H9 (cell line): Measurements from ENCODE around the gene RBKS. TPM values are rescaled to one million over a fixed set of nuclear protein-coding genes. Genes with fewer than 3 reads are reported as not detected.

Experiments
- DNase-seq: peaks from one replicate; pipeline ENCODE4 v3.0.0-alpha.2; 2017
- H2AFZ ChIP-seq: one replicate; pipeline ENCODE4 v1.6.1; 2013; ENCODE audit warnings: mild to moderate bottlenecking, low read length, control low read depth, moderate library complexity
- H2AK5ac ChIP-seq: 2 replicates; pipeline ENCODE4 v1.6.1; 2013; ENCODE audit warnings: low read length, control low read depth, mixed read lengths; ENCODE audit not compliant: insufficient read length
- H2BK120ac ChIP-seq: one replicate; pipeline ENCODE4 v1.6.1; 2013; ENCODE audit warnings: low read depth, mild to moderate bottlenecking, low read length, control low read depth, inconsistent platforms; ENCODE audit not compliant: poor library complexity, severe bottlenecking
- H2BK12ac ChIP-seq: 2 replicates; pipeline ENCODE4 v1.6.1; 2013; ENCODE audit warnings: low read length, control low read depth, mixed read lengths, low read depth; ENCODE audit not compliant: insufficient read length
- H2BK15ac ChIP-seq: 2 replicates; pipeline ENCODE4 v1.6.1; 2013; ENCODE audit warnings: low read depth, low read length, control low read depth
- H2BK20ac ChIP-seq: one replicate; pipeline ENCODE4 v1.6.1; 2013; ENCODE audit warnings: low read depth, mild to moderate bottlenecking, low read length, control low read depth, inconsistent platforms; ENCODE audit not compliant: poor library complexity, severe bottlenecking
- H2BK5ac ChIP-seq: 2 replicates; pipeline ENCODE4 v1.6.1; 2013; ENCODE audit warnings: low read length, control low read depth, mixed read lengths; ENCODE audit not compliant: insufficient read length
- H3K14ac ChIP-seq: 2 replicates; pipeline ENCODE4 v1.6.1; 2013; ENCODE audit warnings: low read length, control low read depth; ENCODE audit not compliant: insufficient read depth
- H3K18ac ChIP-seq: 2 replicates; pipeline ENCODE4 v1.6.1; 2013; ENCODE audit warnings: low read depth, mild to moderate bottlenecking, mixed read lengths, low read length, control low read depth; ENCODE audit not compliant: insufficient read length
- H3K23ac ChIP-seq: 2 replicates; pipeline ENCODE4 v1.6.1; 2013; ENCODE audit warnings: low read length, control low read depth, mixed read lengths, low read depth; ENCODE audit not compliant: insufficient read length
- H3K23me2 ChIP-seq: 2 replicates; pipeline ENCODE4 v1.6.1; 2013; ENCODE audit warnings: low read depth, mild to moderate bottlenecking, mixed read lengths, low read length, control low read depth; ENCODE audit not compliant: insufficient read length, poor library complexity, severe bottlenecking
- H3K27ac ChIP-seq: 2 replicates; pipeline ENCODE4 v1.5.1; 2013; ENCODE audit warnings: low read length, control low read depth, mixed read lengths, low read depth; ENCODE audit not compliant: insufficient read length
- H3K27me3 ChIP-seq: 2 replicates; pipeline ENCODE4 v1.6.1; 2013; ENCODE audit warnings: low read length, control low read depth, inconsistent platforms; ENCODE audit not compliant: insufficient read depth
- H3K4ac ChIP-seq: 2 replicates; pipeline ENCODE4 v1.6.1; 2013; ENCODE audit warnings: low read depth, mild to moderate bottlenecking, control low read depth, inconsistent platforms, low read length, moderate library complexity
- H3K4me1 ChIP-seq: 2 replicates; pipeline ENCODE4 v1.6.1; 2013; ENCODE audit warnings: low read length, control low read depth, inconsistent platforms; ENCODE audit not compliant: insufficient read depth
- H3K4me2 ChIP-seq: 2 replicates; pipeline ENCODE4 v1.6.1; 2013; ENCODE audit warnings: low read length, control low read depth, mixed read lengths; ENCODE audit not compliant: insufficient read length, insufficient read depth
- H3K56ac ChIP-seq: 2 replicates; pipeline ENCODE4 v1.6.1; 2013; ENCODE audit warnings: low read depth, mild to moderate bottlenecking, mixed read lengths, low read length, control low read depth; ENCODE audit not compliant: insufficient read length
- H3K79me1 ChIP-seq: 2 replicates; pipeline ENCODE4 v1.6.1; 2013; ENCODE audit warnings: low read depth, mild to moderate bottlenecking, moderate library complexity, low read length, control low read depth, inconsistent platforms; ENCODE audit not compliant: insufficient read depth, poor library complexity, severe bottlenecking
- H3K79me2 ChIP-seq: 2 replicates; pipeline ENCODE4 v1.6.1; 2013; ENCODE audit warnings: low read length, control low read depth, inconsistent platforms; ENCODE audit not compliant: insufficient read depth
- H3K9ac ChIP-seq: 2 replicates; pipeline ENCODE4 v1.6.1; 2013; ENCODE audit warnings: low read length, control low read depth, mixed read lengths; ENCODE audit not compliant: insufficient read length; ENCODE audit errors: extremely low read depth
- H3K9me3 ChIP-seq: one replicate; pipeline ENCODE4 v1.6.1; 2013; ENCODE audit warnings: low read depth, low read length, inconsistent platforms; ENCODE audit not compliant: control insufficient read depth
- H3T11ph ChIP-seq: one replicate; pipeline ENCODE4 v1.6.1; 2013; ENCODE audit warnings: mild to moderate bottlenecking, low read length, control low read depth, inconsistent platforms
- H4K20me1 ChIP-seq: one replicate; pipeline ENCODE4 v1.6.1; 2013; ENCODE audit not compliant: control insufficient read depth, insufficient read length, insufficient read depth
- H4K5ac ChIP-seq: 2 replicates; pipeline ENCODE4 v1.6.1; 2013; ENCODE audit warnings: low read depth, mild to moderate bottlenecking, mixed read lengths, low read length, control low read depth; ENCODE audit not compliant: insufficient read length
- H4K8ac ChIP-seq: replicated peaks from 2 replicates; pipeline ENCODE4 v1.6.1; 2013; ENCODE audit warnings: low read length, control low read depth, mixed read lengths, low read depth; ENCODE audit not compliant: insufficient read length
- H4K91ac ChIP-seq: 2 replicates; pipeline ENCODE4 v1.6.1; 2013; ENCODE audit warnings: low read depth, mild to moderate bottlenecking, moderate library complexity, mixed read lengths, low read length, control low read depth; ENCODE audit not compliant: insufficient read length
- H3K27ac Mint-ChIP-seq, 3 experiments: 2 replicates in 2 of 3; 3 replicates in 1 of 3; pipeline ENCODE4 v1.8.0; 2020 to 2021; ENCODE audit warnings: mixed read lengths in 3 of 3, mild to moderate bottlenecking in 1 of 3, moderate library complexity in 1 of 3
- H3K27me3 Mint-ChIP-seq: 2 replicates; pipeline ENCODE4 v1.8.0; 2021; ENCODE audit warnings: low read depth, mild to moderate bottlenecking, moderate library complexity, mixed read lengths
- H3K36me3 Mint-ChIP-seq, 3 experiments: 2 replicates in 2 of 3; 3 replicates in 1 of 3; pipeline ENCODE4 v1.8.0; 2020 to 2021; ENCODE audit warnings: low read depth in 3 of 3, mixed read lengths in 3 of 3; ENCODE audit not compliant: insufficient read depth in 1 of 3
- H3K4me1 Mint-ChIP-seq, 2 experiments: 2 replicates each; pipeline ENCODE4 v1.8.0; 2020; ENCODE audit warnings: mixed read lengths in 2 of 2
- H3K4me3 Mint-ChIP-seq, 2 experiments: 2 replicates in 1 of 2; 3 replicates in 1 of 2; pipeline ENCODE4 v1.8.0; 2020 to 2021; ENCODE audit warnings: mild to moderate bottlenecking in 2 of 2, mixed read lengths in 2 of 2, moderate library complexity in 1 of 2
- H3K9me3 Mint-ChIP-seq, 2 experiments: 2 replicates in 1 of 2; 3 replicates in 1 of 2; pipeline ENCODE4 v1.8.0; 2020; ENCODE audit warnings: mild to moderate bottlenecking in 2 of 2, mixed read lengths in 2 of 2, moderate library complexity in 1 of 2
- CTCF ChIP-seq: fragments of 200-600 bp; sonication (generic); conservative IDR thresholded peaks from 3 replicates; pipeline ENCODE4 v1.8.0; 2021; ENCODE audit warnings: antibody characterized with exemption, mild to moderate bottlenecking
- WGBS: extraction: QIAGEN DNeasy Blood & Tissue Kit; methylation state at CpG from one replicate; pipeline ENCODE4 v1.1.7; 2013; ENCODE audit warnings: missing lambda C conversion rate, low lambda C conversion rate, mixed read lengths; ENCODE audit not compliant: insufficient read length; ENCODE audit errors: extremely low coverage; 5-methylcytosine and 5-hydroxymethylcytosine counted together
- total RNA-seq: library from RNA; stranded (reverse); gene quantifications from 2 replicates; pipeline ENCODE4 v1.2.1, GENCODE V29; 2021

The RBKS gene
- total RNA-seq, 1 experiment from 2014 or later: 2.3 TPM

GRCh38 chr2:27875089-27875881 lies 14.9 kb downstream of the RBKS start:
- H3K79me2 ChIP-seq: no peaks in the 10 kb centered on the region
- Mint-ChIP-seq H3K36me3 (no peaks in the 10 kb centered on the region), H3K27me3 (peaks cover 5% of the 10 kb centered on the region), H3K4me3 (no peak overlapping the region), H3K4me1 (no peaks in the 10 kb centered on the region), H3K9me3 (peaks cover 3 to 5% of the 10 kb centered on the region in 2 experiments; a peak in 4 of 5 replicates), H3K27ac (no peak overlapping the region)
- H3K14ac ChIP-seq: no peak overlapping the region
- no peaks in the 10 kb centered on the region for H3K27me3 ChIP-seq
- no CpG with 5 or more reads among the region's 9 CpGs for WGBS
- no peak for TF ChIP-seq CTCF
- H3T11ph ChIP-seq: no peak overlapping the region
- H3K56ac ChIP-seq: no peak overlapping the region
- H4K20me1 ChIP-seq: no peaks in the 10 kb centered on the region
- H3K79me1 ChIP-seq: no peaks in the 10 kb centered on the region
- H3K4ac ChIP-seq: no peak overlapping the region
- no peaks in the 10 kb centered on the region for H3K23me2 ChIP-seq
- H4K5ac ChIP-seq: no peak overlapping the region
- H3K4me2 ChIP-seq: no peak overlapping the region
- H4K8ac ChIP-seq: no peak overlapping the region
- no peak overlapping the region for H2AFZ ChIP-seq
- no peak overlapping the region for H3K9ac ChIP-seq
- H3K27ac ChIP-seq: no peak overlapping the region
- no peak overlapping the region for H3K23ac ChIP-seq
- no peak overlapping the region for H4K91ac ChIP-seq
- H3K9me3 ChIP-seq: no peaks in the 10 kb centered on the region
- no peak overlapping the region for H2BK12ac ChIP-seq
- H3K4me1 ChIP-seq: no peaks in the 10 kb centered on the region
- H2BK20ac ChIP-seq: no peak overlapping the region
- H2BK15ac ChIP-seq: no peak overlapping the region
- H3K18ac ChIP-seq: no peak overlapping the region
- H2AK5ac ChIP-seq: no peak overlapping the region
- no peak overlapping the region for H2BK120ac ChIP-seq
- DNase-seq: no peak
- no peak overlapping the region for H2BK5ac ChIP-seq
